GM12801 (cell line): ENCODE data around the gene TMEM150C.

Source experiments
- TF ChIP-seq, protein P1 (sequence below): IDR thresholded peaks from one replicate; pipeline ENCODE4 v1.5.1; 2011; ENCODE audit warnings: control low read depth; ENCODE audit not compliant: insufficient read length; ENCODE audit errors: extremely low read depth

Gene TMEM150C

DNA sequence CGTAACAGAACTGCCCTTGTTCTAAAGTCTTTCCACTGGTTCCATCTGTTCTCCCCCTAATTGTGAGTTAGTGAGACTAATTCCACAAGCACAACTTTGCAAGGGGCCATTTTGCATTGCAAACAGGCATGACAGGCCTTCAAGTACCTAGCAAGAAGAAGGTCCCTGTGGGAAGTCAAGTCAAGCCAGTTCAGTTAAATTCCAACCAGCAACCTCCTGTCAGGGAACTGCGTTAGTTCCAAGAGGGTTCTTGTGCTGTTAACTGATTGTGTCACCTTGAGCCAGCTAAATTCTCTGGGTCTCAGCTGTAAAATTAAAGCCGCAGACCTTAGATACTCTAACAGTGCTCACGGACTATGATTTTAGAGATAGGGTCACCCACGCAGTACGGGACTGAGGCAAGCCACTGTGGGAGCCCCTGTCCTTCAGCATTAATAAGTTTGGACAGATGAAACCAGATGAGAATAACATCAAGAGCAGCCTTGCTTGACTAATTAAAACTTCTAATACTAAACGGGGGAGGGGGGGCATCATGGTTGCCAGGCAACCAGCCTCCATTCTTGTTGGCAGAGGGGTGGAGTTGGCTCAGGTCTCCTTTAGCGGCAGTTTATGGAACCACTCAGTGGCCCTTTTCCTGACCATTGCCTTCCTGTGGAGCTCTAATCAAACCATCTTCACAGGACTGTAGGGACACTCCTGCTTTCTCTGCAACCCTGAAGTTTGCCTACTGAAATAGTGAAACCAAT is 24.1 kb upstream of the TMEM150C start:
- TF ChIP-seq, protein P1, sequence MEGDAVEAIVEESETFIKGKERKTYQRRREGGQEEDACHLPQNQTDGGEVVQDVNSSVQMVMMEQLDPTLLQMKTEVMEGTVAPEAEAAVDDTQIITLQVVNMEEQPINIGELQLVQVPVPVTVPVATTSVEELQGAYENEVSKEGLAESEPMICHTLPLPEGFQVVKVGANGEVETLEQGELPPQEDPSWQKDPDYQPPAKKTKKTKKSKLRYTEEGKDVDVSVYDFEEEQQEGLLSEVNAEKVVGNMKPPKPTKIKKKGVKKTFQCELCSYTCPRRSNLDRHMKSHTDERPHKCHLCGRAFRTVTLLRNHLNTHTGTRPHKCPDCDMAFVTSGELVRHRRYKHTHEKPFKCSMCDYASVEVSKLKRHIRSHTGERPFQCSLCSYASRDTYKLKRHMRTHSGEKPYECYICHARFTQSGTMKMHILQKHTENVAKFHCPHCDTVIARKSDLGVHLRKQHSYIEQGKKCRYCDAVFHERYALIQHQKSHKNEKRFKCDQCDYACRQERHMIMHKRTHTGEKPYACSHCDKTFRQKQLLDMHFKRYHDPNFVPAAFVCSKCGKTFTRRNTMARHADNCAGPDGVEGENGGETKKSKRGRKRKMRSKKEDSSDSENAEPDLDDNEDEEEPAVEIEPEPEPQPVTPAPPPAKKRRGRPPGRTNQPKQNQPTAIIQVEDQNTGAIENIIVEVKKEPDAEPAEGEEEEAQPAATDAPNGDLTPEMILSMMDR, result no peak

DNA sequence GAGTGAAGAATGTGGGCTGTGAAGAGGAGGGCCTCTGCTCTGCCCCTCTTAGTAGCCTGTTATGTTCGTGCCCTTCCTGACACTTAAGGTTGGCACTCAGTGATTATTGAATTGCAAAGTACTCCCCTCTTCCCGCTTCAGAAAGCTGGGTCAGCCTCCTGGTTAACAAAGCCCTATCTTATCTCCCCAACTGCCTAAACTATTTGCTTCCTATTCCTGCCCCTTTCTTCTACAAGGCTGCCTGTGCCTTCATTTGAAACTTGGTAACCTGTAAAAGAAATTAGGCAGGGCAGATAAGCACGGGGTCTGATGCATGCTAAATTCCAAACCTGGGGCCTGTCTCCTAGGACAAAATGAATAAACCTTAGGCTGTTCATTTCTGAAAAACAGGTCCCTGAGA is 23.1 kb upstream of the TMEM150C start:
- TF ChIP-seq, protein P1, result no peak

DNA sequence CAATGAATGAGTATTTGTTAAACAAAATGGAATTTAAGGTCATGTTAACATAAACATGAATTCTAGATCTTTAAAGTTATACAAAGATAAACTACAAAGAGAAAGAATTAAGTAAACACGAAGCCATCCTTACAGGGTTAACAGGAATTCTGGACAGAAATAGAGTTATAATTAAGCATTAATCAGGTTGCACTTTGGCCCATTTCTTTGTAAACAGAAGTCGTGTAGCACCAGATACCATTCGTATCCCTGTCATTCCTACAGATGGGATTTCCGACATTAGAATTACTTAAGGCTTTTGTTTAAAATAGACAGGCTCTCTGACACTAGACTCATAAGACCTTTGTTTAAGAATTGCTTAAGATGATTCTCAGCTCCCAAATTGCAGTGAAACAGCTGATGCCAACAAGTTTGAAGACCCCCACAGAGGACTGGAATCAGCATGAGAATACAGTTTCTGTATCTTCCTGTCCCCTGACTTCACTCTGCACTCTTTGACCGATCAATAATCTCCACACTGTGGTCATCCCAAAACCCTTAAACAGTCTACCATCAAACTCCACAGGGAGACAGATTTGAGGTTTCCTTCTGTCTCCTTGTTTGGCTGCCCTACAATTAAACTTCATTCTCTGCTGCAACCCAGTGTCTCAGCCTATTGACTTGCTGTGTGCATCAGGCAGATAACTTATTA is 22.3 kb upstream of the TMEM150C start:
- TF ChIP-seq, protein P1, result no peak

DNA sequence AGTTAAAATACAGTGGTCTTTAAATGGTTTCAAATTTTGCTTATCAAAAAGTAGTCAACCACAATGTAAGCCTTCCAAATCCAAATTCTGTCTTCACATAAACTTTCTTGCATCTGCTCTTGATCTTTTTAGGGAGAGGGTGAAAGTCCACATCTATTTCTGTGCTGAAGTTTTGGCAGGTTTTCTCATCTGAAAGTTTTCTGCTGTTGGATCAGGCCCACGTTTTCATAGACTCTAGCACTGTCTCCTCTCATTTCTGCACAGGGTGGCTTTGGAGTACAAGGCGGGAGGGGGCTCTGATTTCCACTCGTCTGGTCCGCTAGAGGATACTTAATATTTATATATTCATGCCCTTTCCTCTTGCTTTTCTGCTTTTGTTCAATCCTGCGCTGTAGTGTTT is 18.1 kb upstream of the TMEM150C start:
- TF ChIP-seq, protein P1, result no peak

DNA sequence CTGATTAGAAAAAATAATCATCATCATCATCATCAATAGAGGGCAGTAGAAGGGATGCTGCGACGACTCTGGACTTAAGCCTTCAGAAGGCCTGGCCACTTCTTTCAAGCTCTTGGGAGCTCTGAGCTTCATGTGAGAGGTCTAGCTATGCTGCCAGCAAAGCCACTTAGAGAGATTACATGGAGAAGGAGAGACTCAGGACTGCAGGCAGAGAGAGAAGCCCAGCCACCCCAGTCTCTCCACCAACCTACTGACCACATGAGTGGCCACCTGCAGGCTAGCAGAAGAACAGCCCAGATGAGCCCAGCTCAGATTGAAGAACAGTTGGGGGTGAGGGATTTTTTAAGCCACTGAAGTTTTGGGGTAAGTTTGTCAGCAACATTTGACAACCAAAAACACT is 17.1 kb upstream of the TMEM150C start:
- TF ChIP-seq, protein P1, result no peak

DNA sequence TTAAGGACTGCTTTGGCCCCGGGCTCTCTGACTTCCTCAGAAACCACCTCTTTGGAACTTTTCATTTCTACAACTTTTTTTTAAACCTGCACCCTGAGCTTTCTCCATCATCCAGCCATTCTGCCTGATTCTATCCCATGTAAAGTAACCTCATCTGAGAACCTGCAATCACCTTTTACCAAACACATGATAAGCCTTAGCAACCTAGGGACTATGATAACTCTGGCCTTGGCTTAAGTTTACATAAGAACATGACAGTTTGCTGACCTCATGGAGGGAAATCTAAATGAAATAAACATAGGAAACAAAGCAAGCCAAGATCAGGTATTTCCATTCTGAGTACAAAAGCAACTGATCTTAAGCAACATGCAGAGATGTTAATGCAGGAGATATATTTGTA is 15.7 kb upstream of the TMEM150C start:
- TF ChIP-seq, protein P1, result no peak

DNA sequence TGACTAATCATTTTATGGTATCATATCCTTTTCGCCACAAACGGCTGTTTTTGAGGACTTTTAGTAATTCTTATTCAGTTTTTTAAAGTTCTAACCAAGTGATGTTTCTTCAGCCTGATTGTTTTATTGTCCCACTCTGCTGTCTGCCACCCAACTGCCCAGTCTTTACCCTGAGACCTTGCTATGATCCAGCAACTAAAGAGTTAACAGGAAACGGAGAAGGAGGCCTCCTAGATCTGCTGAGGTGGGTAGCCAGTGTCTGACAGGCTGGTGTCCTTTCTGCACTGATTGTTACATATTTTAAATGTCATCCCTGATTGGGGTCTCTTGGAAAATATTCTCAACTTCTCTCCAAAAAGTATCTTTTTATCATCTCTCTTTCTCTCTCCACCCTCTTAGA is 7.9 kb upstream of the TMEM150C start:
- TF ChIP-seq, protein P1, result no peak
